HT-29 (cell line): Measurements from ENCODE around the gene MYOZ3. TPM values are rescaled to one million over a fixed set of nuclear protein-coding genes. Genes with fewer than 3 reads are reported as not detected.

ENCODE experiments used
- DNase-seq: peaks from one replicate; pipeline ENCODE4 v3.0.0-alpha.2; 2015; ENCODE audit warnings: low spot score
- total RNA-seq: library from RNA; depleted of rRNA; stranded (reverse); fragments of >200 nt; shearing (Covaris generic); gene quantifications from 2 replicates; pipeline ENCODE4 v1.2.3, GENCODE V29; 2014

The MYOZ3 gene
- total RNA-seq, 1 experiment from 2014 or later = not detected

DNA sequence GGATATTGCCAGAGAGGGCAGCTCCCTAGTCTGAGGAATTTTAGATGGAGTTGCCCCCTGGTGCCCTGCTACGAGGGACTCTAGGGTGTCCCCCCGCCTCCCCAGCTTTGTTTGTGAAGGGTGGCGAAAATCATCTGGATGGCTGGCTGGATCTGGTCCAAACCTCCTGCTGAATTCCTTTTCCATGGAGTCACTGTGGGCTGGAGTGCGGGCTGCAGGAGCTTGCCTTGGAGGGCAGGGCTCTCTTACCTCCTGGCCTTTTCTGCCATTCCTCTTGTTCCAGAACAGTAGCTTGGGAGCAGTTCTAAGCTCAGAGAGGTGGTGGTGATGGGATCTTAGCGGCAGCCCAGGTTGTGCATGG, 18.5 kb upstream of the MYOZ3 start:
- DNase-seq = peak; percentile 88

DNA sequence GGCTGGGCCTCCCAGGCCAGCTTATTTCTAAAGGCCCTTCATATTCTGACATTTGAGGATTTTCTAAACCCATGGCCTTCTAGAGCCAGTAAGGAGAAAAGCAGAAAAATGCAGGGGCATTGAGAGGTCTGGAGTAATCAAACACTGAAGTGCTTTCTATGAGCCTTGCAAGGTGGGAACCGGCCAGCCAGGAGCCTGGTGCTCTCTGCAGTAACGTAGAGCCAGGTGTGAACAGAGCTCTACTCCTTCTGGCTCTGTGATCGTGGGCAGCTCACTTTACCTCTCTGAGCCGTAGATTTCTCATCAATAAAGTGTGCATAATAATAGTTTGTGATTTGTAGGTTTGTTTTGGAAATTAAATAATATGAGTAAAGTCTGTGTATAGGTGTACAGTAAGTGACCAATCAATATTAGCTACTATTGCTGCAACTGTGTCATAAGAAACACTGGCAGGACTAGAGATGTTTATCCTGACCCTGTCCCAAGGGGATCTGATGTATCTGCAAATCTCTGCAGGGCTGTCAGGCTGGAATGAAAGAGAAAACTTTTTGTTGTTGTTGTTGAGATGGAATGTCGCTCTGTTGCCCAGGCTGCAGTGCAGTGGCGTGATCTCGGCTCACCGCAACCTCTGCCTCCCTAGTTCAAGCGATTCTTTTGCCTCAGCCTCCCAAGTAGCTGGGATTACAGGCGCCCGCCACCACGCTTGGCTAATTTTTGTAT, 17.9 kb upstream of the MYOZ3 start:
- no peak for DNase-seq

DNA sequence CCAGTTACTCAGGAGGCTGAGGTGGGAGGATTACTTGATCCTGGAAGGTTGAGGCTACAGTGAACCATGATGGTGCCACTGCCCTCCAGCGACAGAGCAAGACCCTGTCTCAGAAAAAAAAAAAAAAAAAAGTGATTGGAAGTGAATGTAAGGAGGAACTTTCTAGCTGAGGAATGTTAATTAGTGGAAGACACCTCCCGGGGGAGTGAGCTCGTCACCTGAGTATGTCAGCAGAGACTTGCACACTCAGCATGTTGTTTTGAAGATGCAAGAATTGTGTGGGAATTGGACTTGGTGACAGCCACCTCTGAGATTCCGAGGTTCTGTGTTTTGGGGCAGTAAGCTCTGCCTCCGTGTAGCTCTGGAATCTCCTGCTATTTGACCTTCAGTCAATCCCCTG, 17.0 kb upstream of the MYOZ3 start:
- no peak for DNase-seq

DNA sequence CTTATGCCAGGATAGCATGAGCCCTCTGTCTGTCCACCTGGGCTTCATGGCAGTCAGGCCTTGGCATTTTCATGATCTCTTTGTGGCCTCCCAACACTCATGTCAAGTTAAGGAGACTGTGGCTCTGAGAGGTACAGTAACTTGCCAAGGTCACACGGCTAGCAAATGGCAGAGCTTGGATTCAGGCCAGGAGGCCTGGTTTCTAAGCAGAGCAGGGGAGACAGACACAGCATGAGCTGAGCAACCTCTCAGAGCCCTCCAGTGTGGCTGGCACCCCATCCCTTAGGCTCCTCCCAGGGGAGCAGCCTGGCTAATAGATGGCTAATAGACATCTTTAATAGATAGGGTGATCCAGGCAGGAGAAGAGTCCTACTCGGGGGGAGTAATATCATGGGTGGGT, 16.5 kb upstream of the MYOZ3 start:
- DNase-seq = peak; percentile 27

DNA sequence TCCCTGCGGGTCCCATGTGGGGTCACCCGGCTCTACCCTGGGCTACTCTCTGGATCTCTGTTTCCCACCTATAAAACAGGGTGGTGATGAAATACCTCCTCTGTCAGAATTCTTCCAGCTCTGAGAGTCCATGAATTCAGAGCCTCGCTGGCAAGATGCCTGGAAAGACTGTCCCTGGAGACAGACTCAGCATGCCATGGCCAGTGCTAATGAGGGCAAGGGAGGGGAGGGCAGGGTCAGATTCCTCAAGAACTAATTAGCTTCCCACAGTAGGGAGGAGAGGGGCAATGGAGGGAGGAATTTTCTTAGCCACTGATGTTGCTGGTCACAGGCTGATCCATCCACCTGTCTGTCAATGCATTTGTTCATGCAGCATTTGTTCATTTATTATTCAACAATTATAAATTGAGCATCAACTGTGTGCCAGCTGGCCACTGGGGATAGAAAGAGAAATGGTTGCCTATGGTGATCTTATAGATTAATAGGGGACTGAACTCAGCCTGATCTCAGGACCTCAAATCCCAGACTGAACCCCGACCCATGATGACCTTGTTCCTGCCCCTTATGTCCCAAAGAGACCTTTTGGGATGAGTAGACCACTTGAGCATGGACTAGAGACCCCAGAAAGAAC, 15.9 kb upstream of the MYOZ3 start:
- DNase-seq = peak; percentile 68

DNA sequence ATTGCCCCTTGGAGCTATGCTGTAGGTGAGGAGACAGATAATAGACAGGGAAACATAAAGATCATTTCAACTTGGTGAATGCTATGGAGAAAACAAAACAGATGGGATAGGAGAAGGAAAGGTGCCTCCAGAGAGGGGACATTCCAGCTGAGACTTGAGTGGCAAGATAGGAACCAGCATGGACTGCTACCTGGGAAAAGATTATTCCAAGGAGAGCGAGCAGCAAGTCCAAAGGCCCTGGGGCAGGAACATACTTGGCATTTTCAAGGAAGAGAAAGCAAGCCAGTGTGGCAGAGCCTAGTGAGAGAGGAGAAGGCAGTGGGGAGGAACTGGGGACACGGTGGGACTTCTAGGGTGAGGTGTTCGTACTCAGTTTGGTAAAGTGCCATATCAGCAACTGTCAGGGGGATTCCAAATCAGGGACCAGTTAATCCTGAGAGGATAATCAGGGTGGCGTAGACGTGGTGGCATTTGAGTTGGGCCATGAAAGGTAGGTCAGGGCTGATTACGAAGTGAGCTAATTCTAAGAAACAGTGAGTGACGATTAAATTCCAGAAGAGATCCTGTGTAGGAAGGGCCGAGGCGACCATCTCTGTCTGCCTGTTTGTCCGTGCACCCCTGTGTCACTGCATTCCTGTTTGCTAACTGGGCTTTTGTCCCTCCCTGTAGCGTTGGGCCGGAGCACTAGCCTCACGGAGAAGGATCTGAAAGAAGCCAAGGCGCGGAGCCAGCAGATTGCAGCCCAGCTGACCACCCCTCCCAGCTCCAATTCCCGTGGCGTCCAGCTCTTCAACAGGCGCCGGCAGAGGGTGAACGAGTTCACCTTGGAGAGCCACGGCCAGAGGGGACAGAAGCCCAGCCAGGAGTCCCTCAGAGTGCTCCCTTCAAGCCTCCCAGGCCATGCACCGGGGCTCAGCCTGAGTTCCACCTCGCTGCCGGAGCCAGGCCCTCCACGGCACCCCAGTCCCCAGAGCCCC, 13.5 kb upstream of the MYOZ3 start:
- DNase-seq = no peak

DNA sequence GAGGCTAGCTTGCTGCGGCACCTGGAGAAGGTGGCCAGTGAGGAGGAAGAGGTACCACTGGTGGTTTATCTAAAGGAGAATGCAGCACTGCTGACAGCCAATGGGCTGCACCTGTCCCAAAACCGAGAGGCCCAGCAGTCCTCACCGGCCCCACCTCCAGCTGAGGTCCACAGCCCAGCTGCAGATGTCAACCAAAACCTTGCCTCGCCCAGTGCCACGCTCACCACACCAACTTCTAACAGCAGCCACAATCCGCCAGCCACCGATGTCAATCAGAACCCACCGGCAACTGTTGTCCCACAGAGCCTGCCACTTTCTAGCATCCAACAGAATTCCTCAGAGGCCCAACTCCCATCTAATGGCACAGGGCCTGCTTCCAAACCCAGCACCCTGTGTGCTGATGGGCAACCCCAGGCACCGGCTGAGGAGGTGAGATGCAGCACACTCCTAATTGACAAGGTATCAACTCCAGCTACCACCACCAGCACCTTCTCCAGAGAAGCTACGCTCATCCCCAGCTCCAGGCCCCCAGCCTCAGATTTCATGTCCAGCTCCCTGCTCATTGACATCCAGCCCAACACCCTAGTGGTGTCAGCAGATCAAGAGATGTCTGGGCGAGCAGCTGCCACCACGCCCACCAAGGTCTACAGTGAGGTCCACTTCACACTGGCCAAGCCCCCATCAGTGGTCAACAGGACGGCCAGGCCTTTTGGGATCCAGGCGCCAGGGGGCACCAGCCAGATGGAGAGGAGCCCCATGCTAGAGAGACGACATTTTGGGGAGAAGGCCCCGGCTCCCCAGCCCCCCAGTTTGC, 12.6 kb upstream of the MYOZ3 start:
- DNase-seq = no peak

DNA sequence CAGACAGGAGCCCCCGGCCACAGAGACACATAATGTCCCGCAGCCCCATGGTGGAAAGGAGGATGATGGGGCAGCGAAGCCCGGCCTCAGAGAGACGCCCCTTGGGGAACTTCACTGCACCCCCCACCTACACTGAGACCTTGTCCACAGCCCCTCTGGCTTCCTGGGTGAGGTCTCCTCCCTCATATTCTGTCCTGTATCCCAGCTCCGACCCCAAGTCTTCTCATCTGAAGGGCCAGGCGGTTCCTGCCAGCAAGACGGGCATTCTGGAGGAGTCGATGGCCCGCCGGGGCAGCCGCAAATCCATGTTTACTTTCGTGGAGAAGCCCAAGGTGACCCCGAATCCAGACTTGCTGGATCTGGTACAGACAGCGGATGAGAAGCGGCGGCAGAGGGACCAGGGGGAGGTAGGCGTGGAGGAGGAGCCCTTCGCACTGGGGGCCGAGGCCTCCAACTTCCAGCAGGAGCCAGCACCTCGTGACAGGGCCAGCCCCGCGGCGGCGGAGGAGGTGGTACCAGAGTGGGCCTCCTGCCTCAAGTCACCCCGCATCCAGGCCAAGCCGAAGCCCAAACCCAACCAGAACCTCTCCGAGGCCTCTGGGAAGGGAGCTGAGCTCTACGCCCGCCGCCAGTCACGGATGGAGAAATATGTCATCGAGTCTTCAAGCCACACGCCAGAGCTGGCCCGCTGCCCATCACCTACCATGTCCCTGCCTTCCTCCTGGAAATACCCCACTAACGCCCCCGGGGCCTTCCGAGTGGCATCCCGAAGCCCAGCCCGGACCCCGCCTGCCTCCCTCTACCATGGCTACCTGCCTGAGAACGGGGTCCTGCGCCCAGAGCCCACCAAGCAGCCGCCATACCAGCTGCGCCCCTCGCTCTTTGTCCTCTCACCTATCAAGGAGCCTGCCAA, 11.7 kb upstream of the MYOZ3 start:
- no peak for DNase-seq

DNA sequence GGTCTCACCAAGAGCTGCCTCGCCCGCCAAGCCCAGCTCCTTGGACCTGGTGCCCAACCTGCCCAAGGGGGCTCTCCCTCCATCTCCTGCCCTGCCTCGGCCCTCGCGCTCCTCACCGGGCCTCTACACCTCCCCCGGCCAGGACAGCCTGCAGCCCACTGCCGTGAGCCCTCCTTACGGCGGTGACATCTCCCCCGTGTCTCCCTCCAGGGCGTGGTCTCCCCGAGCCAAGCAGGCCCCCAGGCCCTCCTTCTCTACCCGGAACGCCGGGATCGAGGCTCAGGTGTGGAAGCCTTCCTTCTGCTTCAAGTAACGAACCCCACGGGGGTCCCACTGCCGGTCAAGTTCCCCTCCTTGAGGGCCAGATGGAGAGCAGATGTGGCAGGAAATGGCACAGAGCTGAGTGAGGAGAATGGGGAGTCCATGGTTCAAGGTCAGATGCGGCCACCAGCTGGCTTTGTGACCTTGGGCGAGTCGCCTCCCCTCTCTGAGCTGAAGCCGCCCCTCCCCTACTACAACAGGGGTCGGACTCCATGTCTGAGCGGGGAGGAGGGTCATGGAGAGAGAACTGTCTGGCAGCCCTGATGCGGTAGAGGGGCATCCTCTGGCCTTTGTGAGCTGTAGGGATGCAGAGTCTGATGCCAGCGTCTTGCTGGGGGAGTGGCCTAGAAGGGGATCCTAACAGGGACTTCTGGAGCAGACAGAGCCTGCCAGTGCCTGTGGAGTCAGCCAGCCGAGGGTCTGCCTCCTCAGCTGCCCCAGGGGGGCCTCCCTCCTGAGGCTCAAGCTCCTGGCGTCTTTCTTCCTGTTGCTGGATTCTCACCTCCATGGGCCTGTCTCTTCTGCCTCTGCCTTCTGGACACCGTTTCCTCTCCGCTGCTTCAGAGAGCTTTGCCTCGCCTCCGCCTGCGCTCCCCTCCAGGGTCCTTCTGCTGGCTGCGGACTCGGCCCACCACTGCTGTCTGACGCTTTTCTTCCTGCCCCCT, 10.7 kb upstream of the MYOZ3 start:
- DNase-seq = no peak

DNA sequence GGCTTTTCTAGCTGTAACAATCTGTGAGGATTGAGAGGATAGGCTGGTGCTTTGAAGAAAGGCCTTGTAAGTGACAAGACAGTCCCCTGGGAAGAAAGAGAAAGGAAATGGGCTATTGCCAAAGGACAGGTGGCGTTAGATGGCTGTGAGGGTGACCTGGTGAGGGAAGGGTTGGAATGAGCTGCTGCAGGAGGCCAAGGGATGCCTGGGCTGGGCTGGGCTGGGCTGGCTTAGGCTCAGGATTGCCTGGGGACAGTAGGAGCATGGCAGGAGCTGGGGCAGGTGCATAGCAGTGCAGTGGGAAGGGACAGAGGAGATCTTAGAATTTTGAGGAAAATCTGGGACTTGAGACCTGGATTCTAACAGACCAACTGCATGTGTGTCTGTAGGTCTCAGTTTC, 9.7 kb upstream of the MYOZ3 start:
- no peak for DNase-seq

DNA sequence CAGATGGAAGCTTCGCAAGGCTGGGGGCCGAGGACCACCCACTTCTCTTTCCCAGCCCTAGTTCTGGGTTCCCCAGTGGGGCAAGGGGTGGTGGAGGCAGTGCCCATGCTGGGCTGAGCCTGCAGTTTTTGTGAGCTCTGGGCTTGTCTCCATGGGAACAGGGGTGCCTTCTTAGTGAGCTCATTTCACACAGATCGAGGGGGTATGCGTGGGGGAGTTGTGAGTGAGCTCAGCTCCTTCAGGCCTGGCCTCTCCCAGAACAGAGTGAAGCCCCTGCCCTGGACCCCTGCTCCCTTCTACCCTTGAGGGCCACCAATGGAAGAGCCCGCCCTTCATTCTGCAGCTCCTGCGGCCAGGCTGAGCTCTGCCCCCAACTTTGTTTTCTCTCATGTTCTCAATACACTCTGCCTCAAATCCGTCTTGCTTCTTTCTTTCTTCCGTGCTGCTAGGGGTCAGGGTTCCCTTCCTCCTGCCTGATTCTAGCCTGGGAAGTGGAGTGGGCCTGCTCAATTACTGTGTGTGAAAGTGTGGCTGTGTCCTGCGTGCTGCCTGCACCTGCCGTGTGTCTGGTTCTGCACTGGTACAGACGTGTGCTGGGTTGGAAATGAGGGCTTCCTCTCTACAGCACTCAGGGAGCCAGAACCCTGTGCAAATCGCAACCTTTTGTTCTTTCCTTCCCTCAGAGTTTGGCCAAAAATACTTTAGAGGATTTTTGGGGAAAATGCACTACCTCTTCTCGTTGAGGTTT, 9.0 kb upstream of the MYOZ3 start:
- DNase-seq = no peak

DNA sequence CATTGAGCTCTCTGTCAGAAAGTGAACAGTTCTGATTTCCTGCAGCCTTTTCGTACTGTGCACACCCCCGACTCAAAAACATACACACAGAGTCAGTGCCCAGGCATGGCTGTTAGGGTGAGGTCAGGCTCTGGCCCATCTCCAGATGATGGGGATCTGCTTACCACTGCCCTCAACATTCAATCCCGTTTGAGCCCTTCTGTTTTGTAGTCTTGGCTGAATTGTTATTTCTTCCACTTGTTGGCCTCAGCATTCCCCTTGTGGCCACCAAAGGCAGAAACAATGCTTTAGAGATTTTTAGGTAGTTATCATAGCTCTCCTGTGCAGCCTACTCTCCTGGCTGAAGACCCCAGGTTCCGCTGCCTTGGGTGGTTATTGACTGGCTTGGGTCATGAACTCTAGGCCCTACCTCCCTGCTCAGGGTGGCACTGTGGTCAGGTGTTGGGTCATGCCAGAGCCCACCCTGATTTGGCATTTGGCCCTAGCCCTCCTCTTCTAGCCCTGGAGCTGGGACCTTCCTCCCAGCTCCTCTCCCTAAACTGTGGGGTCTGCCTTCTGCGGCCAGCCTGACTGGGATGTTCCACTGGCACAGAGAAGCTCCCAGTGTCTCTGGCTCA, 7.8 kb upstream of the MYOZ3 start:
- no peak for DNase-seq

DNA sequence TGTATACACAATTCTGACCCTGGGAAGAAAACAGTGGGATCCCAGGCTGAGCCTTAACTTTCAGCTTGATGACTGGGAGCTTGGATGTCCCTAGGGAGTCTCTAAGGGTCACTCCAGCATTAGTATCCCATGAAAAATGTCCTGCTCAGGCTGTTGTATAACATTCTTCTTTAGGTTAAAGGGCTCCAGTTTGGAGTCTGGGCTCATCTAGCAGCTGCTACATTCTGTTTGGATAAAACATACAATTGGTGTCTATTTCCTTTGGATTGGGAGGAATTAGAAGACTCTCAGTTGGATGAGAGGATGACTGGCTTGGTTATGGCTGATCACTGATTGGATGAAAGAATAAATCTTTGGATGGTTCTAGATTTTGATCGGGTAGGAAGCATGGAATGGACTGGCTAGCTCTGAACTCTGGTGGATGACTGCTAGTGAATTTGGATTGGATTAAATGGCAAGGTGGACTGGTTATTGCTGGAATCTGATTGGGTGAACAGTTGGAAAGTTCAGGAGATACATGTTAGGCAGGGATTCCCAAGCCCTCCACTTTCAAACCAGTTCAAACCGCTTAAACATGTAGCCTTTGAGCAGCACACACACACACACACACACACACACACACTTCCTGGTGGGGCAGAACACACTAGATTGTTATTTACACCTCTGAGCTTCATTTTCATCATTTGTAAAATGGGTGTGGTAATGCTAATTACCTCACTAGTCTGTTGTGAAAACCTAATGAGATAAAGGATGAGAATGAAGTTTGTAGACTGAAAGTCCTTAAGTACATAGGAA, 7.1 kb upstream of the MYOZ3 start:
- DNase-seq = no peak

DNA sequence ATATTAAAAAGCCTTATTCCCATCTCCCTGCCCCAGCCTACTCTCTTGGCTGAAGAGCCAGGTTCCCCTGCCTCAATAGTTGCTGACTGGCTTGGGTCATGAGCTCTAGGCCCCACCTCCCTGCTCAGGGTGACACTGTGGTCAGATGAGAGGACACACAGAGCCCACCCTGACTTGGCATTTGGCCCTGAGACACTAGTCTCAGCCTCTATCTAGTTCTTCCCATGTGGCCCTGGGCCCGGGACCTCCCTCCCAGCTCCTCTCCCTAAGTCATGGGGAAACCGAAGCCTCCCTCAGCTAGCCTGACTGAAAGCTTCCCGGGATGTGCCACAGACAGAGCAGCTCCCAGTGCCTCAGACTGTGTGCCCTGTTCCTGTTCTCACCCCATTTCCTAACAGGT, 5.8 kb upstream of the MYOZ3 start:
- no peak for DNase-seq

DNA sequence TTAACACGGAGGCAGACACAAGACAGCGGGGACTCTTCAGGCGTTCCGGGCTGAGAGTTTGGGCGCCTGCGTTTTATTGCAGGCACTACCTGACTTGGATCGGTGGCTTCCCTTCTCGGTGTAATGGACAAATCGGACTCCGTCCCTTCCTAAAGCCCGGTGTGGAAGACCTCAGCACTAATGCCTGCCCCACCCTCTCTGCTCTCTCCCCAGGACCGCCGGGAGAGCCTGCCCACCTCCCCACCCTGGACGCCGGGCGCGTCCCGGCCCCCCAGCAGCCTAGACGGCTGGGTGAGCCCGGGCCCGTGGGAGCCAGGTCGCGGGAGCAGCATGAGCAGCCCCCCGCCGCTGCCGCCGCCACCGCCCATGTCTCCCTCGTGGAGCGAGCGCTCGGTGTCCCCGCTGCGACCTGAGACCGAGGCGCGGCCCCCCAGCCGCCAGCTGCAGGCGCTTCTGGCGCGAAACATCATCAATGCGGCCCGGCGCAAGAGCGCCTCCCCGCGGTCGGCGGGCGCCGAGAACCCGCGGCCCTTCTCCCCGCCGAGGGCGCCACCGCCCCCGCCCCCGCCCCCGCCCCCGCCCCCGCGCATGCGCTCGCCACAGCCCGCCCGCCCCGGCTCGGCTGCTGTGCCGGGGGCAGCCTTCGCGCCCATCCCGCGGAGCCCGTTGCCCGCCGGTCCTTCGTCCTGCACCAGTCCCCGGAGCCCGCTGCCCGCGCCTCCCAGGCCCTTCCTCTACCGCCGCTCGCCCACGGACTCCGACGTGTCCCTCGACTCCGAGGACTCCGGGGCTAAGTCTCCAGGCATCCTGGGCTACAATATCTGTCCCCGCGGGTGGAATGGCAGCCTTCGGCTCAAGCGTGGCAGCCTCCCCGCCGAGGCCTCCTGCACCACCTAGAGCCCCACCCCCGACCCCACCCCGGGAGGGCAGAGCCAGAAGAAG, 4.6 kb upstream of the MYOZ3 start:
- peak; percentile 58 for DNase-seq

DNA sequence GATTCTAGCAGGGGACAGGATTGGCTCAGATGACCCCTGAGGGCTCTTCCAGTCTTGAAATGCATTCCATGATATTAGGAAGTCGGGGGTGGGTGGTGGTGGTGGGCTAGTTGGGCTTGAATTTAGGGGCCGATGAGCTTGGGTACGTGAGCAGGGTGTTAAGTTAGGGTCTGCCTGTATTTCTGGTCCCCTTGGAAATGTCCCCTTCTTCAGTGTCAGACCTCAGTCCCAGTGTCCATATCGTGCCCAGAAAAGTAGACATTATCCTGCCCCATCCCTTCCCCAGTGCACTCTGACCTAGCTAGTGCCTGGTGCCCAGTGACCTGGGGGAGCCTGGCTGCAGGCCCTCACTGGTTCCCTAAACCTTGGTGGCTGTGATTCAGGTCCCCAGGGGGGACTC, 2.9 kb upstream of the MYOZ3 start:
- DNase-seq = no peak
